Smooth muscle cell (in vitro differentiated cells): ENCODE measurements around the gene TMA7. TPM values are rescaled to one million over a fixed set of nuclear protein-coding genes. Genes with fewer than 3 reads are reported as not detected.

Experiments used
- DNase-seq: peaks from one replicate; lab custom pipeline; 2025; ENCODE audit not compliant: unreplicated experiment; lab: John Stamatoyannopoulos, UW
- H2AFZ ChIP-seq: fragments of 200-600 bp; sonication (generic); 2 replicates; pipeline ENCODE4 v1.6.0; 2016; ENCODE audit warnings: antibody characterized with exemption, low read depth, mild to moderate bottlenecking
- H3F3A ChIP-seq: fragments of 200-600 bp; sonication (generic); 2 replicates; pipeline ENCODE4 v1.6.0; 2017; ENCODE audit warnings: antibody characterized with exemption, low read depth
- H3K27ac ChIP-seq: fragments of 200-600 bp; sonication (generic); 2 replicates; pipeline ENCODE4 v1.5.1; 2016; ENCODE audit warnings: low read depth, mild to moderate bottlenecking
- H3K27me3 ChIP-seq: fragments of 200-600 bp; sonication (generic); 2 replicates; pipeline ENCODE4 v1.6.1; 2016; ENCODE audit warnings: low read depth, mild to moderate bottlenecking
- H3K36me3 ChIP-seq: fragments of 200-600 bp; sonication (generic); 2 replicates; pipeline ENCODE4 v1.5.1; 2016; ENCODE audit warnings: low read depth
- H3K4me1 ChIP-seq: fragments of 200-600 bp; sonication (generic); 2 replicates; pipeline ENCODE4 v1.5.1; 2016; ENCODE audit warnings: low read depth
- H3K4me2 ChIP-seq: fragments of 200-600 bp; sonication (generic); 2 replicates; pipeline ENCODE4 v1.6.0; 2016; ENCODE audit warnings: mild to moderate bottlenecking
- H3K4me3 ChIP-seq: fragments of 200-600 bp; sonication (generic); 2 replicates; pipeline ENCODE4 v1.5.1; 2016; ENCODE audit warnings: mild to moderate bottlenecking
- H3K79me2 ChIP-seq: fragments of 200-600 bp; sonication (generic); 2 replicates; pipeline ENCODE4 v1.6.0; 2016; ENCODE audit warnings: low read depth, mild to moderate bottlenecking
- H3K9ac ChIP-seq: fragments of 200-600 bp; sonication (generic); 2 replicates; pipeline ENCODE4 v1.6.0; 2016; ENCODE audit warnings: low read depth
- H3K9me3 ChIP-seq: fragments of 200-600 bp; sonication (generic); replicated peaks from 2 replicates; pipeline ENCODE4 v1.5.1; 2016; ENCODE audit warnings: low read depth
- H4K20me1 ChIP-seq: fragments of 200-600 bp; sonication (generic); 2 replicates; pipeline ENCODE4 v1.6.0; 2016; ENCODE audit warnings: low read depth
- WGBS: methylation state at CpG from one replicate; pipeline ENCODE4 v1.1.7; 2016; ENCODE audit warnings: low lambda C conversion rate; 5-methylcytosine and 5-hydroxymethylcytosine counted together
- polyA plus RNA-seq: library from polyadenylated mRNA; unstranded; fragments of >200 nt; fragmentation: Nextera tagmentation; extraction: Ambion mirVana; gene quantifications from 2 replicates; pipeline ENCODE4 v1.2.1, GENCODE V29; 2016
- total RNA-seq: library from RNA; depleted of rRNA; stranded (reverse); fragments of >200 nt; gene quantifications from 2 replicates; pipeline ENCODE4 v1.2.3, GENCODE V29; 2014
- TF ChIP-seq, protein P1 (sequence below): fragments of 200-600 bp; sonication (generic); IDR thresholded peaks from 2 replicates; pipeline ENCODE4 v1.5.1; 2017; ENCODE audit warnings: borderline replicate concordance, mild to moderate bottlenecking, antibody characterized with exemption; ENCODE audit not compliant: insufficient read depth, poor library complexity, severe bottlenecking

TMA7 gene
- total and polyA plus RNA-seq, 2 experiments from 2014 or later: 343 to 491 TPM

DNA sequence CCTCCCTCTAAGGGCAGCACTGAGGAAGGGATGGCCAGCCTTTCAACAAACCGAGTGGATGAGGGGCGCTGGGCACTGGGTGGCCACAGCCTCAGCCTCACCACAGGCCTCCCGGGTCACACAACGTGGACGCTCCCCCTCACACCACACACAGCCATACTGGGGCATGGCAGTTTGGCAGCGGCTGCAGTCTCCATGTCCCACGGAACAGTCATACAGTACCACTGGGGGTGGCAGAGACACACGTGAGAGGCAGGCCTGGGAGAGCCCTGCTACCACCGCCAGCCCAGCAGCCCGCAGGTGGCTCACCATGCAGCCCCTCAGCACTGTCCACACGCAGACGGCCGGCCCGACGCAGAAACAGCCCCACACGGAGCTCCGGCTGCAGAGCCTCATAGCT, 21.9 kb upstream of the TMA7 start:
- Histone ChIP-seq H3K4me1 (no peaks in the 10 kb centered on the region), H3K9me3 (no peaks in the 10 kb centered on the region), H3F3A (no peaks in the 10 kb centered on the region), H3K4me3 (no peak overlapping the region), H3K79me2 (no peaks in the 10 kb centered on the region), H3K9ac (no peak overlapping the region), H3K4me2 (no peak overlapping the region), H4K20me1 (peaks cover 37% of the 10 kb centered on the region), H3K27ac (no peak overlapping the region), H2AFZ (no peak overlapping the region), H3K36me3 (no peaks in the 10 kb centered on the region), H3K27me3 (no peaks in the 10 kb centered on the region)
- WGBS: 95% methylated on average over 17 of the region's 17 CpGs
- TF ChIP-seq, protein P1, sequence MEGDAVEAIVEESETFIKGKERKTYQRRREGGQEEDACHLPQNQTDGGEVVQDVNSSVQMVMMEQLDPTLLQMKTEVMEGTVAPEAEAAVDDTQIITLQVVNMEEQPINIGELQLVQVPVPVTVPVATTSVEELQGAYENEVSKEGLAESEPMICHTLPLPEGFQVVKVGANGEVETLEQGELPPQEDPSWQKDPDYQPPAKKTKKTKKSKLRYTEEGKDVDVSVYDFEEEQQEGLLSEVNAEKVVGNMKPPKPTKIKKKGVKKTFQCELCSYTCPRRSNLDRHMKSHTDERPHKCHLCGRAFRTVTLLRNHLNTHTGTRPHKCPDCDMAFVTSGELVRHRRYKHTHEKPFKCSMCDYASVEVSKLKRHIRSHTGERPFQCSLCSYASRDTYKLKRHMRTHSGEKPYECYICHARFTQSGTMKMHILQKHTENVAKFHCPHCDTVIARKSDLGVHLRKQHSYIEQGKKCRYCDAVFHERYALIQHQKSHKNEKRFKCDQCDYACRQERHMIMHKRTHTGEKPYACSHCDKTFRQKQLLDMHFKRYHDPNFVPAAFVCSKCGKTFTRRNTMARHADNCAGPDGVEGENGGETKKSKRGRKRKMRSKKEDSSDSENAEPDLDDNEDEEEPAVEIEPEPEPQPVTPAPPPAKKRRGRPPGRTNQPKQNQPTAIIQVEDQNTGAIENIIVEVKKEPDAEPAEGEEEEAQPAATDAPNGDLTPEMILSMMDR: no peak
- DNase-seq: no peak

- no peak overlapping the region for H3K4me2 ChIP-seq
- no peaks in the 10 kb centered on the region for H3K36me3 ChIP-seq
- H3K9ac ChIP-seq: no peak overlapping the region
- no peaks in the 10 kb centered on the region for H3K79me2 ChIP-seq
- no peak overlapping the region for H3K27ac ChIP-seq
- DNase-seq: no peak
- H2AFZ ChIP-seq: no peak overlapping the region
- WGBS: 98% methylated on average over 9 of the region's 9 CpGs
- H3K27me3 ChIP-seq: no peaks in the 10 kb centered on the region
- H3K4me3 ChIP-seq: no peak overlapping the region
- no peaks in the 10 kb centered on the region for H3K9me3 ChIP-seq
- H3F3A ChIP-seq: no peaks in the 10 kb centered on the region
- TF ChIP-seq, protein P1: no peak
- no peaks in the 10 kb centered on the region for H3K4me1 ChIP-seq
- H4K20me1 ChIP-seq: peaks cover 42% of the 10 kb centered on the region
Measured at GRCh38 chr3:48418651-48419050, 21.4 kb upstream of the TMA7 start.

DNA sequence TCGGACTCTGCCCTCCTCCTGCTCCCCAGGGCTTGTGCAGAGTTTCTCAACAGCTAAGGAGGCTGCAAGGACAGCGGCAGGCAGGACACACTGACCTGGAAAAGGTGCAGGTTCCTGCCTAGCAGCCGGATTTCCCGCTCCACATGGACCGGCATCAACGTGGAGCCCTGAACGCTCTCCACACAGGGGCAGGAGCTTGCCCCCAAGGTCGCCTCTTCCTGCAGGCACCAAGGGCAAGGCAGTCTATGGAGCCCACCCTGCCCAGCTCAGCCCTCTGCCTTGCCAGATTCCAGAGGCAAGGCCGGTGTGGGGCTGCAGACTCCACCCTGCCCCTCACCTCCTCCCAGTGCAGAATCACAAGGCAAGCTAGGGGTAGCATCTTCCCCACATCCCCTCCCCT, 20.9 kb upstream of the TMA7 start:
- Histone ChIP-seq H3K4me3 (no peak overlapping the region), H3K27ac (no peak overlapping the region)
- 95% methylated on average over 9 of the region's 9 CpGs for WGBS

DNA sequence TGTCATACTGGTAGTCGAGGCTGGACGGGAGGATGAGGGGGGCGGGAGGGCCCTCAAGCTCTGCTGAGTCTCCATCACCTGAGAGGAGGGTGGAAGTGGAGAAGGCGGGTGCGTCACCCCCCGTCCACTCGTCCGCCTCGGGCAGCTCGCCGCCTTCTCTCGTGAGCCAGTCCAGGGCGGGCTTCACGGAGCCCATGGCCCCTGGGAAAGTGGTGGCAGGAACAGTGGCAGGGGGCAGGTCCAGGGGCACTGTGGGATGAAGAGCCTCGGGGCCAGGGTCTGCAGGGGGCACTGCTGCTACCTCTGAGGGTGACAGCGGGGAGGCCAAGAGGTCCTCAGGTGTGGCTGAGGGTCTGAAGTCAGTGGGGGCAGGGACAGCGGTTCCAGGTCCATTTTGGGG, 20.5 kb upstream of the TMA7 start:
- Histone ChIP-seq H3K9me3 (no peaks in the 10 kb centered on the region), H4K20me1 (peaks cover 51% of the 10 kb centered on the region), H3K27me3 (no peaks in the 10 kb centered on the region), H3K36me3 (no peaks in the 10 kb centered on the region), H3K79me2 (no peaks in the 10 kb centered on the region), H3K27ac (no peak overlapping the region), H3K9ac (no peak overlapping the region), H2AFZ (no peak overlapping the region), H3K4me1 (no peaks in the 10 kb centered on the region), H3F3A (no peaks in the 10 kb centered on the region), H3K4me2 (no peak overlapping the region), H3K4me3 (no peak overlapping the region)
- DNase-seq: no peak
- TF ChIP-seq, protein P1: no peak
- WGBS: 93% methylated on average over 17 of the region's 17 CpGs

More for the DNA sequence above, 20.9 kb upstream of the TMA7 start:
- Histone ChIP-seq H3K79me2 (no peaks in the 10 kb centered on the region), H3K4me2 (no peak overlapping the region), H2AFZ (no peak overlapping the region), H3K9me3 (no peaks in the 10 kb centered on the region), H4K20me1 (peaks cover 46% of the 10 kb centered on the region), H3F3A (no peaks in the 10 kb centered on the region), H3K4me1 (no peaks in the 10 kb centered on the region), H3K36me3 (no peaks in the 10 kb centered on the region), H3K27me3 (no peaks in the 10 kb centered on the region), H3K9ac (no peak overlapping the region)
- DNase-seq: no peak
- TF ChIP-seq, protein P1: no peak
